Peyer's patch (tissue), 4 donors: ENCODE results near the gene NCOA5. TPM values are rescaled to one million over a fixed set of nuclear protein-coding genes. Genes with fewer than 3 reads are reported as not detected.

Source experiments
- DNase-seq, 3 donors: peaks; one replicate each; pipeline ENCODE4 v3.0.0-alpha.2; 2017 to 2019
- H3K27ac ChIP-seq, 4 donors: fragments of 200-600 bp; sonication (generic); one replicate each; pipeline ENCODE4 v1.5.1; 2016 to 2019
- H3K27me3 ChIP-seq, 2 donors: fragments of 200-600 bp; sonication (generic); one replicate each; pipeline ENCODE4 v1.5.1; 2019
- H3K36me3 ChIP-seq, 3 donors: fragments of 200-600 bp; sonication (generic); one replicate each; pipeline ENCODE4 v1.5.1; 2016 to 2019
- H3K4me1 ChIP-seq, 4 donors: fragments of 200-600 bp; sonication (generic); one replicate each; pipeline ENCODE4 v1.5.1; 2016 to 2019
- H3K4me3 ChIP-seq, 4 donors: fragments of 200-600 bp; sonication (generic); 1 replicate in 3 of 4; 2 replicates in 1 of 4; pipeline ENCODE4 v1.5.1; 2016 to 2019; ENCODE audit warnings: mild to moderate bottlenecking in 1 of 4
- H3K9me3 ChIP-seq, 4 donors: fragments of 200-600 bp; sonication (generic); one replicate each; pipeline ENCODE4 v1.5.1; 2016 to 2019; ENCODE audit warnings: mild to moderate bottlenecking in 1 of 4
- POLR2A ChIP-seq, 2 donors: fragments of 450-650 bp; IDR thresholded peaks; one replicate each; pipeline ENCODE4 v1.5.1; 2017; ENCODE audit warnings: antibody characterized with exemption in 2 of 2, mild to moderate bottlenecking in 2 of 2, moderate library complexity in 2 of 2
- total RNA-seq, 4 donors: library from RNA; depleted of rRNA; stranded (reverse); fragments of >200 nt; gene quantifications; one replicate each; pipeline ENCODE4 v1.1.0, GENCODE V29; 2016
- TF ChIP-seq, protein P1 (sequence below), 6 experiments: fragments of 450-650 bp in 4 of 6; fragments of 200-600 bp in 2 of 6; sonication (generic) in 1 of 6; IDR thresholded peaks; one replicate each; pipeline ENCODE4 v1.5.1; 2017 to 2019; ENCODE audit warnings: antibody characterized with exemption in 6 of 6, mild to moderate bottlenecking in 3 of 6, moderate library complexity in 1 of 6

The NCOA5 gene
- total RNA-seq, 4 donors from 2014 or later, result 20.5 to 65.2 (median 24.9) TPM

DNA sequence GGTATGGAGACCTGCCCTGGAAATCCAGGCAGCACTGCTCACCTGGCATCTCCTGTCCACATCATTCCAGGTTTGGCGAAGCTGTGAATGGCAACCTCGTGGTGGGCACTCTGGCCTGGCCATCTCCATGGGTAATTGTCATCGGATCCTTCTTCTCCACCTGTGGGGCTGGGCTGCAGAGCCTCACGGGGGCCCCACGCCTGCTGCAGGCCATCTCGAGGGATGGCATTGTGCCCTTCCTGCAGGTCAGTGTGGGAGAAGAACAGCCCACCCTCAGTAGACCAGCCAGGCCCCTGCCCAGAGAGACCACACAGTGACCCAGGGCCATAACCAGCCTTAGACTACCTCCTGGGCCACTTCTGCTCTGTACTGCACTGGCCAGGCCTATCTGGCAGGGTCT, 44.9 kb downstream of the NCOA5 start:
- Histone ChIP-seq H3K27me3 (no peaks in the 10 kb centered on the region), H3K36me3 (no peaks in the 10 kb centered on the region), H3K27ac (no peak overlapping the region), H3K4me1 (no peaks in the 10 kb centered on the region), H3K4me3 (no peak overlapping the region), H3K9me3 (no peaks in the 10 kb centered on the region)
- TF ChIP-seq POLR2A (IDR thresholded peaks at IDR 0.05), result no peak
- TF ChIP-seq, protein P1, sequence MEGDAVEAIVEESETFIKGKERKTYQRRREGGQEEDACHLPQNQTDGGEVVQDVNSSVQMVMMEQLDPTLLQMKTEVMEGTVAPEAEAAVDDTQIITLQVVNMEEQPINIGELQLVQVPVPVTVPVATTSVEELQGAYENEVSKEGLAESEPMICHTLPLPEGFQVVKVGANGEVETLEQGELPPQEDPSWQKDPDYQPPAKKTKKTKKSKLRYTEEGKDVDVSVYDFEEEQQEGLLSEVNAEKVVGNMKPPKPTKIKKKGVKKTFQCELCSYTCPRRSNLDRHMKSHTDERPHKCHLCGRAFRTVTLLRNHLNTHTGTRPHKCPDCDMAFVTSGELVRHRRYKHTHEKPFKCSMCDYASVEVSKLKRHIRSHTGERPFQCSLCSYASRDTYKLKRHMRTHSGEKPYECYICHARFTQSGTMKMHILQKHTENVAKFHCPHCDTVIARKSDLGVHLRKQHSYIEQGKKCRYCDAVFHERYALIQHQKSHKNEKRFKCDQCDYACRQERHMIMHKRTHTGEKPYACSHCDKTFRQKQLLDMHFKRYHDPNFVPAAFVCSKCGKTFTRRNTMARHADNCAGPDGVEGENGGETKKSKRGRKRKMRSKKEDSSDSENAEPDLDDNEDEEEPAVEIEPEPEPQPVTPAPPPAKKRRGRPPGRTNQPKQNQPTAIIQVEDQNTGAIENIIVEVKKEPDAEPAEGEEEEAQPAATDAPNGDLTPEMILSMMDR (IDR thresholded peaks at IDR 0.05), result no peak
- DNase-seq, result no peak

DNA sequence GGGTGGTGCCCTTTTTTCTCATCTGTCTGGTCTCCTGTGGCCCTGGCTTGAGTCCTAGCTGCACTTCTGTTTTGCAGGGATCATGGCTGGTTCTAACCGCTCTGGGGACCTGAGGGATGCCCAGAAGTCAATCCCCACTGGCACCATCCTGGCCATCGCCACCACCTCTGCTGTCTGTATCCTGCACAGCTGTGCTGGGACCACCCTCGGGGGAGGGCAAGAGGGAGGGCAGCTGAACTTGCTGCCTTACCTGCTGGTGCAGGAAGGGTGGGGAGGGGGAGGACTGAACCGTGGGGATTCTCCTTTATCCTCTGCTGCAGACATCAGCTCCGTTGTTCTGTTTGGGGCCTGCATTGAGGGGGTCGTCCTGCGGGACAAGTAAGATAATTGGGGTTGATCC, 46.2 kb downstream of the NCOA5 start:
- no peaks in the 10 kb centered on the region for H3K4me1 ChIP-seq
- H3K9me3 ChIP-seq, result no peaks in the 10 kb centered on the region
- TF ChIP-seq, protein P1 (IDR thresholded peaks at IDR 0.05), result no peak
- TF ChIP-seq POLR2A (IDR thresholded peaks at IDR 0.05), result no peak
- no peak for DNase-seq
- no peak overlapping the region for H3K27ac ChIP-seq
- H3K4me3 ChIP-seq, result no peak overlapping the region
- no peaks in the 10 kb centered on the region for H3K27me3 ChIP-seq
- no peaks in the 10 kb centered on the region for H3K36me3 ChIP-seq

DNA sequence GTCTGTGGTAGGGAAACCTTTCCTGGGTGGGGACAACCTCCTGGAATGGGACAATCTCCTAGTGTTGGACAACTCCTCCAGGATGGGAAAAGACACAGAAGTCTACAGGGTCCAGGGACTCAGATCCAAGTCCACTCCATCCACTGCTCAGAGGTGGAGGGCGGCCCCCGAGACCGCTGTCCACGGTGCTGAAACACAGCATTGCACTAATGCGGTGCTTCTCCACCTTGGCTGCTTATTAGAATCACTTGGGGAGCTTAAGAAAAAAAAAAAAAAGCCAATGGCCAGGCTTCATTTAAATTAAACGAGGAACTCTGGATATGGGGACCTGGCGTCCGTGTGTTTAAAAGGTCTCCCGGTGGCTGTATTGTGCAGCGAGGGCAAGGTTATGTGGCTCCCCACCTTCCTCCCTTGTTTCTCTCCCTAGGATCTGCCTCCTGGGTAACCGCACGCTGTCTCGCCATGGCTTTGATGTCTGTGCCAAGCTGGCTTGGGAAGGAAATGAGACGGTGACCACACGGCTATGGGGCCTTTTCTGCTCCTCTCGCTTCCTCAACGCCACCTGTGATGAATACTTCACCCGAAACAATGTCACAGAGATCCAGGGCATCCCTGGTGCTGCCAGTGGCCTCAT, 48.7 kb downstream of the NCOA5 start:
- Histone ChIP-seq H3K27me3 (no peaks in the 10 kb centered on the region), H3K4me3 (no peak overlapping the region), H3K36me3 (no peaks in the 10 kb centered on the region), H3K27ac (no peak overlapping the region), H3K9me3 (no peaks in the 10 kb centered on the region), H3K4me1 (no peaks in the 10 kb centered on the region)
- TF ChIP-seq, protein P1 (IDR thresholded peaks at IDR 0.05), result no peak
- TF ChIP-seq POLR2A (IDR thresholded peaks at IDR 0.05), result no peak
- DNase-seq, result no peak

DNA sequence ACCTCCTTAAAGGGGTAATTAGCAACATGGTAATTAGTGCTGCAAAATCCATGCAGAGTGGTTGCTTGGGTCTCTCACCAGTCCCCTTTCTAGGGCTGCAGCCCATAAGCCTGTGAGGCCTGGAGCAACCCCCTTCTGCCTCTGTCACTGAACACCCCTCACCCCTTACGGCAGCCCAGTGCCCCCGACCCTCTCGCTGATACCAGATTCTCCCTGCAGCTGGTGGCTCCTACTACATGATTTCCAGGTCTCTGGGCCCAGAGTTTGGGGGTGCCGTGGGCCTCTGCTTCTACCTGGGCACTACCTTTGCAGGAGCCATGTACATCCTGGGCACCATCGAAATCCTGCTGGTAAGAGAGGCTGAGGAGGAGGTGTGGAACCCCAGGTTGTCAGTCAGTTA, 52.7 kb downstream of the NCOA5 start:
- Histone ChIP-seq H3K4me1 (no peaks in the 10 kb centered on the region), H3K9me3 (no peaks in the 10 kb centered on the region), H3K36me3 (no peaks in the 10 kb centered on the region), H3K27ac (no peak overlapping the region), H3K27me3 (peaks cover 0 to 5% of the 10 kb centered on the region in 2 donors), H3K4me3 (no peak overlapping the region)
- TF ChIP-seq POLR2A (IDR thresholded peaks at IDR 0.05), result no peak
- TF ChIP-seq, protein P1 (IDR thresholded peaks at IDR 0.05), result no peak
- no peak for DNase-seq

DNA sequence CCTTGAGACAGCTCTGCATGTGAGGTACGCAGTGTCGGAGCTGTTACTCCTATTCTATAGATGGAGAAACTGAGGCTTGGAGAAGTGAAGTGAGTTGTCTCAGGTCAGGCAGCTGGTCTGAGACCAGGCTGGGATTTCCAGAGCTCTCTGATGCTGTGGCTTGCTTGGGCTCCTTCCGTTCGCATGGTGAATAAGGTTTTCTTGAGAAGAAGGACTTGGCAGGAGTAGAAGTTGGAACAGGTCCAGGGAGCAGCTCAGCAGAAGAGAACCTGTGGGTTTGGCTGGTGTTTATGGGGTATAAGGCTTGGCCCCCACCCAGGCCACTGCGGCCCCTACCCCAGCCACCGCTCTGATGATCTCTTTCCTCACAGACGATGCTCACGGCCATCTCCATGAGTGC, 53.4 kb downstream of the NCOA5 start:
- Histone ChIP-seq H3K9me3 (no peaks in the 10 kb centered on the region), H3K27me3 (peaks cover 0 to 8% of the 10 kb centered on the region in 2 donors), H3K4me1 (no peaks in the 10 kb centered on the region), H3K27ac (no peak overlapping the region), H3K36me3 (no peaks in the 10 kb centered on the region), H3K4me3 (no peak overlapping the region)
- TF ChIP-seq POLR2A (IDR thresholded peaks at IDR 0.05), result no peak
- TF ChIP-seq, protein P1 (IDR thresholded peaks at IDR 0.05), result no peak
- no peak for DNase-seq

DNA sequence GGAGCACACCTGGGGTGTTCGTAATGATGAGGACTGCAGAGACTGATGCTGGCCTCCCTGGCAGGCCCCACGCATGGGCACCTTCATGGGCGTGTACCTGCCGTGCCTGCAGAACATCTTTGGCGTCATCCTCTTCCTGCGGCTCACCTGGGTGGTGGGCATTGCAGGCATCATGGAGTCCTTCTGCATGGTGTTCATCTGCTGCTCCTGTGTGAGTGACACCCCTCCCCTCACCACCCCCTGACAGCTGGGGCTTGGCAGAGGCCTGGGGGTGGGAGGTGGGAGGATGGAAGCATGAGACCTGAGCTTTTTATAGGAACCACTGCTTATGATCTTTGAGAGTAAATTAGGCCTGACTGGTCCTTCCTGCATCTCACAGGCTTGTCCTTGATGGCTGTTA, 54.0 kb downstream of the NCOA5 start:
- peaks cover 0 to 8% of the 10 kb centered on the region in 2 donors for H3K27me3 ChIP-seq
- no peaks in the 10 kb centered on the region for H3K36me3 ChIP-seq
- H3K4me1 ChIP-seq, result no peaks in the 10 kb centered on the region
- no peak overlapping the region for H3K4me3 ChIP-seq
- no peak for DNase-seq
- H3K27ac ChIP-seq, result no peak overlapping the region
- TF ChIP-seq, protein P1 (IDR thresholded peaks at IDR 0.05), result no peak
- TF ChIP-seq POLR2A (IDR thresholded peaks at IDR 0.05), result no peak
- H3K9me3 ChIP-seq, result no peaks in the 10 kb centered on the region
